LNCaP clone FGC (cell line): Measurements from ENCODE around the gene RIT2.

Experiments used
- DNase-seq: peaks from one replicate; pipeline ENCODE4 v3.0.0-alpha.2; 2011; ENCODE audit warnings: low read depth
- H3K4me3 ChIP-seq: 2 replicates; pipeline ENCODE4 v1.5.1; 2011; ENCODE audit warnings: mild to moderate bottlenecking, low read depth, low read length, control low read depth
- TF ChIP-seq, protein P1 (sequence below): IDR thresholded peaks from 2 replicates; pipeline ENCODE4 v1.5.1; 2012; ENCODE audit warnings: mild to moderate bottlenecking; ENCODE audit not compliant: control insufficient read depth, insufficient read depth; ENCODE audit errors: extremely low read depth

Gene RIT2

DNA sequence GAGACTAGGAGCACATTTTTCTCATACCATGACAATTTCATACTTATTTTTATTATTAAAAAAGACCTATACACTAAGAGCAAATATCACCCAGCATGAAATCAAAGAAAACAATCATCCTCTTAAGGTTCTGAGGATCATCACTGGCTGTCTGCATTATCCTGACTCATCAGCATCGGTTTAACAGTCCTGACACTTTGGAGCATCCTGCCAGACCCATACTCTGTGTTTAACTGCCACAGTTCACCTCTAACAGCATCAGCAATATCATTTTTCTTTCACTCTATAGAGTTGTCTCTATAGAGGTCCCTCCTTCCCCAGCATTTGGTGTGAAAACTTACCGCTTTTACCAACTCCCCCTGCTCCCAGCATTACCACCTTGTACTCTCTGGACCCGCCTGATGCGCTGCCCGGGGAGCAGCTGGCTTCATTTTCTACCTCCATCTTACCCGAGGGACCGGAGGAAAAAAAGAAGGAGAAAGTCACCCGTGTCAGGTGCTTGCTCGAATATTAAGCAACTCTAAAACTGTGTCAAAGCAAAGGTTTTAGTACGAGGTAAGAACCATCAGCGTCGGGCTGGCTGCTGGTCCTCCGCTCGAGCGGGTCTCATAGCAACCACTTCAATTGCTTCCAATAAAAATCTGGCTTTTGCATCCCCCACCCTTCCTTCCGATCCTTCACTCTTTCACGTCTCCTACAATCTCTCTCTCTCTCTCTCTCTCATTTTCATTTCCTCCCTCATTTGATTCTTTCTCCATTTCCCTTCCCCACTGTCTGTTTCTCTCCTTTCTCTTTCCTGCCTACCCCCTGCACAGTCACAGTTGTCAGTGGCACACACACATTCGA, at the start of gene RIT2:
TSS of gene RIT2 (minus strand) at position 610 of the 846 bp plus-strand sequence.
- TF ChIP-seq, protein P1, sequence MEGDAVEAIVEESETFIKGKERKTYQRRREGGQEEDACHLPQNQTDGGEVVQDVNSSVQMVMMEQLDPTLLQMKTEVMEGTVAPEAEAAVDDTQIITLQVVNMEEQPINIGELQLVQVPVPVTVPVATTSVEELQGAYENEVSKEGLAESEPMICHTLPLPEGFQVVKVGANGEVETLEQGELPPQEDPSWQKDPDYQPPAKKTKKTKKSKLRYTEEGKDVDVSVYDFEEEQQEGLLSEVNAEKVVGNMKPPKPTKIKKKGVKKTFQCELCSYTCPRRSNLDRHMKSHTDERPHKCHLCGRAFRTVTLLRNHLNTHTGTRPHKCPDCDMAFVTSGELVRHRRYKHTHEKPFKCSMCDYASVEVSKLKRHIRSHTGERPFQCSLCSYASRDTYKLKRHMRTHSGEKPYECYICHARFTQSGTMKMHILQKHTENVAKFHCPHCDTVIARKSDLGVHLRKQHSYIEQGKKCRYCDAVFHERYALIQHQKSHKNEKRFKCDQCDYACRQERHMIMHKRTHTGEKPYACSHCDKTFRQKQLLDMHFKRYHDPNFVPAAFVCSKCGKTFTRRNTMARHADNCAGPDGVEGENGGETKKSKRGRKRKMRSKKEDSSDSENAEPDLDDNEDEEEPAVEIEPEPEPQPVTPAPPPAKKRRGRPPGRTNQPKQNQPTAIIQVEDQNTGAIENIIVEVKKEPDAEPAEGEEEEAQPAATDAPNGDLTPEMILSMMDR: no peak
- no peak within 1 kb of the TSS for H3K4me3 ChIP-seq
- no peak for DNase-seq

DNA sequence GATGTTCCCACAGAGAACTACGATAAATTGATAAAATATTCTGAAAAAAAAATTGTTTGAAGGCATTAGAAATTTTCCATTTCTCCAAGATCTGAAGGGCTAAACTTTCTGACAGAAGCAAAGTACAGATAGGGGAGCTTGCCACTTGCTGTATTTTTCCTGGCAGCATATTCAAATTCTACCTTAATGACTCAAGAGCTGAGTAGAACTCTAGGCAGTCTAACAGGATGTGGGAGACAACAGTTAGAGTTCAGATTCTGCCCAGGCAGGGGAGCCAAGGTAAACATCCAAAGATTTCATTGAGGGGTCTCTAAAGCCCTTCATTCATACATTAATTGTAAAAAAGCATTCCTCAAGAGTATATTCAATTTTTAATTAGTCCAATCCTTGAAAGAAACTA, 46.0 kb upstream of the RIT2 start:
- TF ChIP-seq, protein P1: no peak
- DNase-seq: no peak
- H3K4me3 ChIP-seq: no peak overlapping the region

DNA sequence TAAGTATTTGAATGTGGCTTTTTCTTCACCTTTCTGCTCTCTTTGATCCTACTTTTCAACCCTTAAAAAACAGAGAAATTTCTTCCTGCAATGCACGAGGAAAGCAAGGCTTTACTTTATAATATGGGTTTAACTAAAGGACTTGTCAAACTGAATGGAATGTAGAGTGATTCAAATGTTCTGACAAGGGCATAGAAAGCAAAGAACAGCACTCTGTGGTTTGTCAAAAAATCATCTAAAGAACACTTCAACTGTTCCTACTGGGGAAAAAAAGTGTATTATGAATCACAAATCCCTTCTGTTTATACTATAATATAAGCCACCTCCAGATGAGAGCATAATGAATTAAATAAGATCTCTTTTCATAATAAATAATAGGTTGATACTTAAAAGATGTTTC, 45.0 kb upstream of the RIT2 start:
- no peak for DNase-seq
- H3K4me3 ChIP-seq: no peak overlapping the region
- TF ChIP-seq, protein P1: no peak

DNA sequence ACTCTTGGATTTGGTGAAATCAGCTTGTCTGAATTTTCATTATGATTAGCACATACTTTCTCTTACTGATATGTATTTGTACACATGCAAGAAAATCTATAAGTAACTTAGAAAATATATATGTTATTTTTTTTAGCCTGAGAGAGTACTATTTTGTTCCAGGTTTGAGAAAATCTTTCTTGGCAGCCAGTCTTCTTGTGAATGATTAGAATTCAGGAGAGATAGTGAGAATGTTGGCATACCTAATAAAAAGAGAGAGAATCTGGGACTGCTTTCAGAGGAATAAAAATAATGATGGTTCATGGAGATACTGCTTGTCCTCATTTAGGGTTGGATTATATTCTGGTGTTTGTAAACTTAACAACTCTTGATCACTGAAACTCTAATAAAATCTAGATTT, 44.4 kb upstream of the RIT2 start:
- TF ChIP-seq, protein P1: no peak
- H3K4me3 ChIP-seq: no peak overlapping the region
- no peak for DNase-seq

DNA sequence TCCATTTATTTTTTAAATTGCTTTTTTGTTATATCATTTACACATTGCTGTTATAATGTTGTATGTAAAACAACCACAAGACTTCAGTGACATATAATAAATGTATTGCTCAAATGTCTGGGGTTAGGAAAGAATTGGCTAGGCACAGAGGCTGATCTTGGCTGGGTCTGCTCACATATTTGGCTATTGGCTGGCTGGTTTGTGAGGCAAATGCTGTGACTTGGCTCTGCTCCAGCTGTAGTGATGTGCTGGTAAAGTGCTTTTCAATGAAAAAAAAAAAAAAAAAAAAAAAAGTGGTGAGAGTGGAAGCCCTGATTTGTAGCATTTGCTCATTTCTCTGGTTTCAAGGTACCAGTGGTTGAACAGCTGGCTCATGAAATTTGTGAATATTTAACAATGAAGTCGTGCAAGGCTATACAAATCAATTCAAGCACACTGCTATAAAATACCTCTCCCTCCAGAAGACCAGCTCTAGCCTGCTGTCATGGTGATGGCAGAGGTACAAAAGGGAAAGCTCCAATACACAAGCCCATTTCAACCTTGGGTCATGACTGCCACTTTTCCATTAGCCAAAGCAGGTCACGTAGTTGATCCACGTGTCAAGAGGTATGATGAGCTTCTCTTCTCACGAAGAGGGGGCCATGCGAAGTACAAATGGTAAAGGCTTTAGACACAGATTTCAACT, 43.7 kb upstream of the RIT2 start:
- no peak for DNase-seq
- TF ChIP-seq, protein P1: no peak
- H3K4me3 ChIP-seq: no peak overlapping the region

DNA sequence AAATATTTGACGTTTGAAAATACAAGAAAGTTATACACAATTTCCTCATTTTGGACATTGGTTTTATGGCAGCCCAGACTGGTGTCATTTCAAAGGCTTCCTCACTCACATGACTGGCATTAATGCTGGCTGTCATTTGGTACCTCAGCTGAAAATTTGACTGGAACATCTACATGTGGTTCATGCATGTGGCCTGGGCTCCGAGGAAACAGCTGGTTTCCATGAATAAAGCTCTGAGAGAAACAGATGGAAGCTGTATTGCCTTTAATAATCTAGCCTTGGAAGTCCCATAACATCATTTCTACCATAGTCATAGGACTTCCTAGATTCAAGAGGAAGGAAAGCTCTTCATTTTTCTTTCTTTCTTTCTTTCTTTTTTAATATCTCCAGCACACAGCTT, 42.9 kb upstream of the RIT2 start:
- DNase-seq: no peak
- no peak overlapping the region for H3K4me3 ChIP-seq

More for the DNA sequence above, 42.9 kb upstream of the RIT2 start:
- TF ChIP-seq, protein P1: no peak
